ENCODE measurements around the gene TEPSIN.

DNA sequence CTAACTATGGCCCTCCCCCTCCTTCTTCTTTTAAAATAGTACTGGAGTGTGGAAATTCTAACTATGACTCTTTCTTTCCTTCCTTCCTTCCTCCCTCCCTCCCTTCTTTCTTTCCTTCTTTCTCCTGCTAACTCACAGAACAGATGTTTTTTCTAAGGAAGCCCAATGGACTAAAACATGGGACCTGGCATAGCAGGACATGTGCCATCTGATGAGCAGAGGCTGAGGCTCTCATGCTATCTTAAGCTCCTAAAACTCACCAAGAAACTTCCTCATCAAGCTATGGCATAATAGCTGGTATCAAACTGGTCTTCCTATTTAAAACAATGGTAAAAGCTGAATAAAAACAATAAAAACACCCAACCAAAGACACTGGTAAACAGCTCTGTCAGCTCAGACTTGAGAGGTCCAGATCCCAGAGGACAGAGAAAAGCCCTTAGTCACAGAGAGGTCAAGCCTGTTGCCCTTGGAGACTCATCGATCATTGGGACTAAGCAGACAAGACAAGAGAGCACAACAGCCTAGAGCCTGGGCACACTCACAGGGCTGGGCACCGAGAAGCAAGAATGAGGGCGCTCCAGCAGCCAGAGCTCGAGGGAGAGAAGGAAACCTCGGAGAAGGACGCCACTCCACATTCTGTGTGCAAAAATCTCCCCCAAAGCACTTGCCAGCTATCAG lies 28.7 kb upstream of the TEPSIN start:
- TF ChIP-seq EP300 (IDR thresholded peaks at IDR 0.05; ENCODE audit: borderline replicate concordance) (no peak), TCF12 (IDR thresholded peaks at IDR 0.05; ENCODE audit: low read depth) (no peak), RAD21 (IDR thresholded peaks at IDR 0.05; ENCODE audit: low read depth) (no peak), TAF1 (IDR thresholded peaks at IDR 0.05; ENCODE audit: low read depth) (no peak), YY1 (IDR thresholded peaks at IDR 0.05; ENCODE audit: low read depth) (no peak), TEAD4 (IDR thresholded peaks at IDR 0.05) (no peak), CEBPB (IDR thresholded peaks at IDR 0.05) (no peak), EGR1 (IDR thresholded peaks at IDR 0.05) (no peak), NFIC (IDR thresholded peaks at IDR 0.05) (no peak)
- TF ChIP-seq, protein P1, sequence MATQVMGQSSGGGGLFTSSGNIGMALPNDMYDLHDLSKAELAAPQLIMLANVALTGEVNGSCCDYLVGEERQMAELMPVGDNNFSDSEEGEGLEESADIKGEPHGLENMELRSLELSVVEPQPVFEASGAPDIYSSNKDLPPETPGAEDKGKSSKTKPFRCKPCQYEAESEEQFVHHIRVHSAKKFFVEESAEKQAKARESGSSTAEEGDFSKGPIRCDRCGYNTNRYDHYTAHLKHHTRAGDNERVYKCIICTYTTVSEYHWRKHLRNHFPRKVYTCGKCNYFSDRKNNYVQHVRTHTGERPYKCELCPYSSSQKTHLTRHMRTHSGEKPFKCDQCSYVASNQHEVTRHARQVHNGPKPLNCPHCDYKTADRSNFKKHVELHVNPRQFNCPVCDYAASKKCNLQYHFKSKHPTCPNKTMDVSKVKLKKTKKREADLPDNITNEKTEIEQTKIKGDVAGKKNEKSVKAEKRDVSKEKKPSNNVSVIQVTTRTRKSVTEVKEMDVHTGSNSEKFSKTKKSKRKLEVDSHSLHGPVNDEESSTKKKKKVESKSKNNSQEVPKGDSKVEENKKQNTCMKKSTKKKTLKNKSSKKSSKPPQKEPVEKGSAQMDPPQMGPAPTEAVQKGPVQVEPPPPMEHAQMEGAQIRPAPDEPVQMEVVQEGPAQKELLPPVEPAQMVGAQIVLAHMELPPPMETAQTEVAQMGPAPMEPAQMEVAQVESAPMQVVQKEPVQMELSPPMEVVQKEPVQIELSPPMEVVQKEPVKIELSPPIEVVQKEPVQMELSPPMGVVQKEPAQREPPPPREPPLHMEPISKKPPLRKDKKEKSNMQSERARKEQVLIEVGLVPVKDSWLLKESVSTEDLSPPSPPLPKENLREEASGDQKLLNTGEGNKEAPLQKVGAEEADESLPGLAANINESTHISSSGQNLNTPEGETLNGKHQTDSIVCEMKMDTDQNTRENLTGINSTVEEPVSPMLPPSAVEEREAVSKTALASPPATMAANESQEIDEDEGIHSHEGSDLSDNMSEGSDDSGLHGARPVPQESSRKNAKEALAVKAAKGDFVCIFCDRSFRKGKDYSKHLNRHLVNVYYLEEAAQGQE (IDR thresholded peaks at IDR 0.05; ENCODE audit: low read depth): no peak
- TF ChIP-seq, protein P2, sequence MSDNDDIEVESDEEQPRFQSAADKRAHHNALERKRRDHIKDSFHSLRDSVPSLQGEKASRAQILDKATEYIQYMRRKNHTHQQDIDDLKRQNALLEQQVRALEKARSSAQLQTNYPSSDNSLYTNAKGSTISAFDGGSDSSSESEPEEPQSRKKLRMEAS (IDR thresholded peaks at IDR 0.05): no peak

Data from Ishikawa (cell line).